Measurements from ENCODE around the gene ZNF385B.

ZNF385B gene

GRCh38 chr2:179691235-179691634, 170.2 kb downstream of the ZNF385B start:
- TF ChIP-seq REST (IDR thresholded peaks at IDR 0.05; ENCODE audit: insufficient read depth in 1 of 2, low read depth in 2 of 2, low read length in 2 of 2) (no peak), SIN3A (IDR thresholded peaks at IDR 0.05; ENCODE audit: borderline replicate concordance, insufficient read depth, low read length) (no peak), TAF1 (IDR thresholded peaks at IDR 0.05; ENCODE audit: borderline replicate concordance, insufficient read depth, low read length) (no peak), FOXP2 (optimal IDR thresholded peaks at IDR 0.05; ENCODE audit: borderline replicate concordance, extremely low read depth, extremely low read length, insufficient read depth) (no peak), POLR2AphosphoS5 (IDR thresholded peaks at IDR 0.05; ENCODE audit: low read depth, low read length) (no peak)

- TF ChIP-seq TAF1 (IDR thresholded peaks at IDR 0.05; ENCODE audit: borderline replicate concordance, insufficient read depth, low read length) (no peak), REST (IDR thresholded peaks at IDR 0.05; ENCODE audit: insufficient read depth in 1 of 2, low read depth in 2 of 2, low read length in 2 of 2) (no peak), SIN3A (IDR thresholded peaks at IDR 0.05; ENCODE audit: borderline replicate concordance, insufficient read depth, low read length) (no peak), POLR2AphosphoS5 (IDR thresholded peaks at IDR 0.05; ENCODE audit: low read depth, low read length) (no peak), FOXP2 (optimal IDR thresholded peaks at IDR 0.05; ENCODE audit: borderline replicate concordance, extremely low read depth, extremely low read length, insufficient read depth) (no peak)
Observed at GRCh38 chr2:179686718-179687342, 174.6 kb downstream of the ZNF385B start.

- no peak for TF ChIP-seq FOXP2 (optimal IDR thresholded peaks at IDR 0.05; ENCODE audit: borderline replicate concordance, extremely low read depth, extremely low read length, insufficient read depth)
Observed at GRCh38 chr2:179686069-179686468, 175.3 kb downstream of the ZNF385B start.

- TF ChIP-seq POLR2AphosphoS5 (IDR thresholded peaks at IDR 0.05; ENCODE audit: low read depth, low read length) (no peak), FOXP2 (optimal IDR thresholded peaks at IDR 0.05; ENCODE audit: borderline replicate concordance, extremely low read depth, extremely low read length, insufficient read depth) (no peak), TAF1 (IDR thresholded peaks at IDR 0.05; ENCODE audit: borderline replicate concordance, insufficient read depth, low read length) (no peak), SIN3A (IDR thresholded peaks at IDR 0.05; ENCODE audit: borderline replicate concordance, insufficient read depth, low read length) (no peak), REST (IDR thresholded peaks at IDR 0.05; ENCODE audit: insufficient read depth in 1 of 2, low read depth in 2 of 2, low read length in 2 of 2) (no peak)
Observed at GRCh38 chr2:179685146-179685545, 176.3 kb downstream of the ZNF385B start.

GRCh38 chr2:179682756-179683155, 178.7 kb downstream of the ZNF385B start:
- TF ChIP-seq SIN3A (IDR thresholded peaks at IDR 0.05; ENCODE audit: borderline replicate concordance, insufficient read depth, low read length) (no peak), FOXP2 (optimal IDR thresholded peaks at IDR 0.05; ENCODE audit: borderline replicate concordance, extremely low read depth, extremely low read length, insufficient read depth) (no peak), TAF1 (IDR thresholded peaks at IDR 0.05; ENCODE audit: borderline replicate concordance, insufficient read depth, low read length) (no peak), REST (IDR thresholded peaks at IDR 0.05; ENCODE audit: insufficient read depth in 1 of 2, low read depth in 2 of 2, low read length in 2 of 2) (no peak)
